Hematopoietic multipotent progenitor cell (in vitro differentiated cells): ENCODE measurements around the gene BMF. TPM values are rescaled to one million over a fixed set of nuclear protein-coding genes. Genes with fewer than 3 reads are reported as not detected.

Experiments used
- total RNA-seq: library from RNA; depleted of rRNA; stranded (reverse); fragments of >200 nt; gene quantifications from one replicate; pipeline ENCODE4 v1.2.3, GENCODE V29; 2012

BMF gene
- total RNA-seq, 1 donor, result 25.3 TPM

Other genes starting within 250 kb of the BMF start
- 0.27 TPM for gene GPR176, start 188.6 kb downstream of the BMF start, total RNA-seq
- gene EIF2AK4, start 174.8 kb downstream of the BMF start, total RNA-seq, result 42.5 TPM
- 75.1 TPM for gene SRP14, start 69.7 kb downstream of the BMF start, total RNA-seq
- gene BUB1B, start 52.2 kb upstream of the BMF start, total RNA-seq, result 3.0 TPM
- gene PAK6, start 130.2 kb upstream of the BMF start, total RNA-seq, result 1.3 TPM
- 1.1 TPM for gene ANKRD63, start 174.2 kb upstream of the BMF start, total RNA-seq
- gene PLCB2, start 199.1 kb upstream of the BMF start, total RNA-seq, result 123 TPM
- 30.2 TPM for gene INAFM2, start 214.8 kb upstream of the BMF start, total RNA-seq
- 4.6 TPM for gene CCDC9B, start 232.1 kb upstream of the BMF start, total RNA-seq
- not detected for gene PHGR1, start 242.2 kb upstream of the BMF start, total RNA-seq
- gene DISP2, start 249.3 kb upstream of the BMF start, total RNA-seq, result 0.54 TPM